GM18511 (cell line): ENCODE data around the gene GDPD5.

ENCODE experiments used
- ATAC-seq: cut with Tn5 transposase; IDR thresholded peaks from one replicate; pipeline ENCODE4 v1.9.1; 2021; ENCODE audit warnings: mild to moderate bottlenecking, moderate library complexity; ENCODE audit not compliant: unreplicated experiment

GDPD5 gene

DNA sequence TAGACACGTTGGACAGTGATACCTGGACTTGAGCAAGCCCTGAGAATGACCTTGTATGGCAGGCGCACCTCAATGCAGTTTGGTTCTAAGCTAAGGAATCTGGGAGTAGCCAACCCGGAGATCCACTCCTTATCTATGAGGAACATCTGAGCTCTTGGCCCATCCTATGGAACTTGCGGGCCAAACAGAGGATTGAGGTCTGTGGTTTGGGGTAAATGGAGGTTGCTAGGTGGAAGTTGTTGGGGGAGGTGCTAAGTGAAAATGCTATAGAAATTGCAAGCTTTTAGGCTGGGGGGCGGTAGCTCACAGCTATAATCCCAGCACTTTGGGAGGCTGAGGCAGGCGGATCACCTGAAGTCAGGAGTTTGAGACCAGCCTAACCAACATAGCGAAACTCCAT lies 8.9 kb downstream of the GDPD5 start:
- no peak for ATAC-seq

DNA sequence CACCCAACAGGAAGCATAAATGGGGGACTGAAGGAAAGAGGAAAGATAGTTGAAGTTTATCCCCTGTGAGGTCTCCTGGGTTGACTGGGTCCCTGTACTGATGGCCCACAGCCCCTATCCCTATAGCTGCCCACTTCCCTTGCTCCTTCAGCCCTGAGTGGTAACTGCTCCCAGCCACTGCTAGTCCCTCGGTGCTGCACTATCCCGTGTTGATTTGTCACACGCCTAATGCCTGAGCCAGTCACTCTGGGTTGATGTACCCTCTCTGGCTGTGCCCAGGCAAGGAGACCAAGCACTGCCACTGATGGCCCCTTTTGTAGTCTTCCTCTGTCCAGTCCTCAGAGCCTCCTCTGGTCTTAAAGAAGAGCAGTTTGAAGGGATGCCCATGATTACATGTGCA lies 9.6 kb downstream of the GDPD5 start:
- ATAC-seq = no peak

DNA sequence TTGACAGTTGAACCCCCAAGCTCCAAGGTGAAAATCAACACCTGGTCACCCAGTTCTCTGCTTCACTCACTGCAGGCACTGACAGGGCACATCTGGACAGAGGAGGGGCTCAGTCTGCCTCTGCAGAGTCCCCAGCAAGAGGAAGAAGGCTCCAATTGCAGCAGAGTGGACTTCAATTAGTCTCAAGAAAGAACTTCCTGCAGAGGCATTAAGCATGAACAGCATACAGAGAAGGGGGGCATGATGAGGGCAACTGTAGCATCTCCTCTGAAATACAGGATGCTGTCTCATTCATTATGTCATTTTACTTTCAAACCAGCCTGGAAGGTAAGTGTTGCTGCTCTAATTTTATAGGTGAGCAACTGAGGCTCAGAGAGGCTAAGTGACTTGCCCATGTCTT lies 11.1 kb downstream of the GDPD5 start:
- no peak for ATAC-seq

DNA sequence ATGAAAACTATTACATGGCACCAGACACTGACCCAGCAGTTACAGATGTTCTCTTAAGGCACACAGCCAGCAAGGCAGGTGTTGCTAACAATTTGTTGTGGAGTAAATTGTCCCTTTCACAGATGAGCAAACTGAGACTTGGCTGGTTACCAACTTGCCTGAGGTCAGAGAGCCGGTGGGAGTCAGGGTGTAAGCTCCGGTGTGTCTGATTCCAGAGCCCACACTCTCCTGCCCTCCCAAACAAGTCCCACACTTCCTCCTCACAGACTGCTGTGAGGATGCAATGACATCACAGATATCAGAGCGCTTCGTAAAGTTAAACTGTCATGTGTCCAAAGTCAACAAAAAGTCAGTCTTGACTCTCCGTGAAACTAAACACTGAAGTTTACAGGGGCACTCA lies 12.5 kb downstream of the GDPD5 start:
- ATAC-seq = no peak

DNA sequence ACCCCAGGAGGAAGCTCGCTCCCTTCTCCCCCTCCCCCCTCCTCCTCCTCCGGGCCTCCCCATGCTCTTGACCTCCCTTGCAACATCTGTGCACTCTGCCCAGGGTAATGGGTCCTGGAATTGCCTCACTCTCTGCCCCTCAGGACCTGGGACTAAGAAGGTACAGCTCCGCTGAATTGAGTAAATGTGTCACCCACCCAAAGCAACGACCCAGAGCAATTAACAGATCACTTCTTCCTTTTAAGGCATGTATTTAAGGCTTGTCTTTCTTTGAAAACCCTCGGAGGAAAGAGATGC lies 15.1 kb downstream of the GDPD5 start:
- no peak for ATAC-seq

DNA sequence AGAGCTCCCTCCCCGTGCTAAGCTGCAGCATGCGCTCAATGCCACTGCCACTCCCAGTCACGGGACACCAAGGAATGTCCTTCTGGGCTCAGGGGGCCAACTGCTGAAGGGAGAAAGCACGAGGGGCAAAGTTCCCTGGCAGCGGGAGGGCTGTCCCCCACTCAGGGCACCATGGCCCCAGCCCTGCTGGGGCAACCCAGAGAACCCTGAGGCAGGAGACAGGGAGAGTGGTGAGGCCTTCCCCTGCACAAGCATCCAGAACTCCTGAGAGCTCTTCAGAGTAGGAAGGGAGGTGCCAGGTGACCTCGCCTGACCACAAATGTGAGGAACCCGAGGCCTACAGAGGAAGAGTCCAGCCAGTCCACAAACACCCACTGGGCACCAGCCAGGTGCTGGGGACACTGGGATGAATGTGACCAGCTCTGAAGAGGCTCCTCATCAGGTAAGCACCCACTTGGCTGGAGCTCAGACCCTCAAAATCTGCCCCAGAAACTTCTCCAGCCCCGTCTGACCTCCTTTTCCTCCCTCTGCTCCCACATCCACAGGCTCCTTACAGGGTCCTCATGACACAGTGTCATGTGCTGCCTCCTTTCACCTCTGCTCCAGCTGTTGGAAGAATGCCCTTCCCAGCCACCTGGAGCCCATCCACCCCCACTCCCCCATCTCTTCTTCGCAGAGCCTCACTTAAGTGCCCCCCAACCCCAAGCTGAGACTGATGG lies 15.6 kb downstream of the GDPD5 start:
- no peak for ATAC-seq

DNA sequence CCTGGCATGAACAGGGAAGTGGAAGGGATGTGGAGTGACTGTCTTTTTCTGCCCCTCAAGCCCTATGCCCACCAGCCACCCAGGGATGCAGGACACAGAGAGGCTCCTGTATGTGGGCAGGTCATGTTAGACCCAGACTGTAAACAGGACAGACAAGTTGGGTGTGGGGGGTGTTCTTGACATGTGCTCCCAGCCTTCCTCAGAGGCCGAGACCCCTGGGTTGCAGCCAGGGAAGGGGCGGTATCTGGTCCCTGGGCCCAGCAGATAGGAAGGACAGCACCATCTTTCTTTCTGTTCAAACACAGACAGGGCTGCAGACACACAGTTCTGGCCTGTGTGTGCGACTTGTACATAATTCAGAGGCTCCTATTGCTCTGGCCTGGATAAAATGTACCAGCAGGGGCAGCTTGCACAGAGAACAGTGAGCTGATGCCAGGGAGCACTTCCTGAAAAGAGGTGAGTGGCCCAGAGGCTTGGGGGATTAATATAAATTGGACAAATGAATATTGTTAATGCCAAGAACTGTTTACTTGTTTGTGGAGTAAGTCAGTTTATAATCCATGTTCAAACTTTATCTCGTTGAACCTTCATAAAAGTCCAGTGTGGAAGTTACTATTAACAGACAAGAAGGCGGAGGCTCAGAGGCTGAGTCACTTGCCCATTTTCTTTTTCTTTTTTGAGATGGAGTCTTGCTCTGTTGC lies 16.6 kb downstream of the GDPD5 start:
- no peak for ATAC-seq

DNA sequence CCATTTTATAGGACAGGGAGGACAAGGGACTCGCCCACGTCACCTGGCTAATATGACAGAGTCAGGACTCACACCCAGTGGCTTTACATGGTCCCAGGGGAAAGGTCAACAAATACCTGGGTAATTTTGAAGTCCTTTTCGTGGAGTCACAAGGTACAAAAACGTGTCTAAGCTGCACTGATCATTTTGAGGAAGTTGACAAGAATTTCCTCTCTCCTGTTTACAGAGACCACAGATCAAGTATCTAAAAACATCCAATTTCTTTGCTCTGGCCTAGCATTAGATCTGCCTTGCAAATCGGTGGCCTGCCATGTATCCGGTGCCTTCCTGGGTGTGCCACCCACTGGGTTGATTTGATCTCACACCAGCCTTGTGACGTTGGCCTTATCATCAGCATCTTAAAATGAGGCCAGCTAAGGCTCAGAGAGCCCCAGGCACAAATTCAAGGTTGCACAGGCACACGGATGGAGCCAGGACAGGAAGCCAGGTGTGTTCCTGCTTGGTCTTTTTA lies 17.6 kb downstream of the GDPD5 start:
- ATAC-seq = peak; percentile 62

DNA sequence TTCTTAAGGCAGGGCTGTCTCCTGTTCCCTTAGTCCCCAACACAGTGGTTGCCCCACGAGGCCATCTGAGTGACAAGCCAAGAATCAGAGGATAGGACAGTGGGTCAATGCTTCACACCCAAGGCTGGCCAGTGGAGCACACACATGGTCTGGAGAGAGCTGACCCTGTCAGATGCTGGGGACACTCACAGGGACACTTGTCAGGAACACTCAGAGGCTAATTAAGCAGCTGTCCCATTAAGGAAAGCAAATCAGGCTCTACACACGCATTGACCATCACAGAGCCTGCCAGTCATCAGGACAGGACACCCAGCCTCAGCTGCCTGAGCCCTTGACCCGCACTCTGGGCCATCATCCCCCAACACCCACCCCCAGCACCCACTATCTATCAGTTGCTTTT lies 18.2 kb downstream of the GDPD5 start:
- ATAC-seq = no peak

DNA sequence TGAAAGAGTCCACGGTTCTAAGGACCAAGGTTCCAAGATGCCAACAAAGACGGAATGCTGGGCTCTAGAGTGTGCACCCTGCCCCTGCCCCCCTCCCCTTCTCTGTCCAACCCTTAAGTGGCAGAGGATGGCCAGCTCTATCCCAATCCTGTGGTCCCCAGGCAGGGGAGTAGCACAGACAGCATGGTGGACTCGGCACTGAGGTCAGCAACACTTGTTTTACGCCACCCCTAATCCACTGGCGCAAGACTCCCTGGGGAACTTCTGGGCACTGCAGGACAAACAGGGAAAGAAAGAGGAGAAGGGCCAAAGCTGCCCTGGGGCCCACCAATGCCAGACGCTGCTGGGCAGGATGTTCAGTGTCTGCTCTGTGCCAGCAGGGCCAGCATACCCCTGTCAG lies 18.9 kb downstream of the GDPD5 start:
- ATAC-seq = no peak

DNA sequence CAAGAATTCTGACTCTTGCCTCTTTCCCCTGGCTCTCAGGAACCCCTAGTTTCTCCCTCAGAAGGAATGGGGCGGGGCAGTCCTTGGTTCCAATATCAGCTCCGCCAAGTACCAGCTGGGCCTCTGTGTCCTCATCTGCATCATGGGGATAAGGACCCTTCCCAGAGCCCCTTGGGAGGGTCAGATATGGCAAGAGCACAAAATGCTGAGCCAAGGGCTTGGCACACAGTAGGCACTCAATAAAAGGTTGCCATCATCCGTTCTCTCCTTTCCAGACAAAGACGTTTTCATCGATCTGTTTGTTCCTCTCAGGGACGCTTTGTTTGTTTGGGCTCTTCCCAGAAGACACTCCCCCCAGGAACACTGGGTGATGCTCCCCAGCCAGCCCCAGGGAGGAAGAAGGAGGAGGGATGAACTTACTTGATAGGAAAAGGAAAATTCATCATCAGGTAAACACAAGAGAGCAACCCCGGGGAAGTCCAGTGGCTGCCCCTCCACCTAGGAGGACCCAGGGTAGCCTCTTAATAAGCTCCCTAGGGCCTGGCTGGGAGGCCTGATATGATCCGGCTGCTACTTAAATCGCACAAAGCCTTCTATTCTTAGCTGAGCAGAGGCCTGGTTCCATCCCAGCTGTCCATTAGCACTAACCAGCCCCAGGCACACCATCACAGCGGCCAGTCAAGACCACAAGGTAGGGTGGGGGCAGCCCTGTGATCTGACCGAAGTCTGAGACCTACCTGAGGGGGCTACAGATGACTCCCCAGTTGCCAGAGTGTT lies 19.6 kb downstream of the GDPD5 start:
- ATAC-seq = no peak

DNA sequence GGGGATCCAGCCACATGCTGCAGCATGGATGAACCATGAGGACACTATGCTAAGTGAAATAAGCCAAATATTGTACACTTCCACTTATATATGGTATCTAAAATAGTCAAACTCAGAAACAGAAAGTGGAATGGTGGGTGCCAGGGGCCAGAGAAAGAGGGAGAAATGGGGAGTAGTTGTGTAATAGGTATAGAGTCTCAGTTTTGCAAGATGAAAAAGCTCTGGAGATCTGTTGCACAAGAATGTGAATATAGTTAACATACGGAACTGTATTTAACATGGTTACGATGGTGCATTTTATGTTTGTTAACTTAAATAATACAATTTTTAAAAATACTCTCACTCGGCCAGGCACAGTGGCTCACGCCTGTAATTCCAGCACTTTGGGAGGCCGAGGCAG lies 21.2 kb downstream of the GDPD5 start:
- no peak for ATAC-seq

DNA sequence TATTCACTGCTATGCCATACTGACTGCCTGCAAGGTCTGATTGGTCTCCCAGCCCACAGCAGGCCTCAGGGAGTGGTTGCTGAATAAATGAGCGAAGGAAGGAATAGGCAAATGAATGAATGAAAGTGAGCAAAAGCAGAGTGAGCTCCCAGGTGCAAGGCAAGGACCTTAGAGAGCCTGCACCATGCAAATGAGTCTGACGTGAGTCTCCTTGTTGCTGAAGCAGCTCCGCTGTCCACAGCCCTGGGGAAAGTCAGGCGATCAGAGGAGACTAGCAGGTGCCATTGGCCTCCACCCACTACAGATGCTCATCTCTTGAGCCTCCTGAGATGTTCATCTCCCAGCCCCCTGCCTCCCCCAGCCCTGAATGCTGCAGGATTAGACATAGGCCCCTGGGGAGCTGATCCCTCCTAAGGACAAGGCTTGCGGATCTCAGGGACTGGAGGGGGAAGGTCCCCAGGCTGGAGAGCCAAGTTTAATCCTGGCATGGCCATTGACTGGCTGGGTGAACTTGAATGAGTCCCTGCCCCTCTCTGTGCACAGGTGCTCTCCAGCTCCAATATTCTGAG lies 22.1 kb downstream of the GDPD5 start:
- no peak for ATAC-seq

DNA sequence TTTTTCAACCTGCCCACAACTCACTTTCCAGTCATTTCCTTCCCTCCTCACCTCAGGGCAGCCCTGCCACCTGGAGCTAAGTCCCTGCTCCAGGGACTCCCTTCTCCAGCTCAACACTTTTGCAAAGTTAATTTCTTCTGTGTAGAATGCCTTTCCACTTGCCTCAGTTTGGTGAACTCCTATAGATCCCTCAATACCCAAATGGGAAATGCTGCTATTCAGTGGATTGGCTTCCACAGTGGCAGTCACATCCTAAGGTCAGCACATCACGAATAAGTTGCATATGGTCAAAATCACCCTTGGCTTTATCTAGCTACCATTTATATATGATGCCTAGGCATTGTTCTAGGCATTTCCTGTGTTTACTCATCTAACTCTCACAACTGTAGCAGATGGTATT lies 23.6 kb downstream of the GDPD5 start:
- ATAC-seq = no peak

DNA sequence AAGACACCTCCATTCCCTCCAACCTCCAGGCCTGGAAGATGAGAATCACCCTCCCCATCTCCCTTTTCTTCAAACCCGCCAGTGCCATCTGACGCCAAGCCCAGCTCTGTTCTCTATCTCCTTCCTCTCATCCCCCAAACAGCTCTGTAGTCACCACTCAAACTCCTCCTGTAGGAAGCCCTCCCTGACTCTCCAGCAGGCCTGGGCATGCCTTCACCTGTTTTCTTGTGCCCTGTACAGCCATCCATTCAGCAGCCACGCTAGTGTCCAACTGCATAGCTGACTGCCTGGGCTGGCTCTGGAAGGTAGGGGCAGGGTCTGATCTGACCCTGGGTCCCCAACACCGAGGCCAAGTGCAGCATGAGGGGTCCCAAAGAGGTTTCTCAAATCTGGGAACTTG lies 25.0 kb downstream of the GDPD5 start:
- no peak for ATAC-seq

DNA sequence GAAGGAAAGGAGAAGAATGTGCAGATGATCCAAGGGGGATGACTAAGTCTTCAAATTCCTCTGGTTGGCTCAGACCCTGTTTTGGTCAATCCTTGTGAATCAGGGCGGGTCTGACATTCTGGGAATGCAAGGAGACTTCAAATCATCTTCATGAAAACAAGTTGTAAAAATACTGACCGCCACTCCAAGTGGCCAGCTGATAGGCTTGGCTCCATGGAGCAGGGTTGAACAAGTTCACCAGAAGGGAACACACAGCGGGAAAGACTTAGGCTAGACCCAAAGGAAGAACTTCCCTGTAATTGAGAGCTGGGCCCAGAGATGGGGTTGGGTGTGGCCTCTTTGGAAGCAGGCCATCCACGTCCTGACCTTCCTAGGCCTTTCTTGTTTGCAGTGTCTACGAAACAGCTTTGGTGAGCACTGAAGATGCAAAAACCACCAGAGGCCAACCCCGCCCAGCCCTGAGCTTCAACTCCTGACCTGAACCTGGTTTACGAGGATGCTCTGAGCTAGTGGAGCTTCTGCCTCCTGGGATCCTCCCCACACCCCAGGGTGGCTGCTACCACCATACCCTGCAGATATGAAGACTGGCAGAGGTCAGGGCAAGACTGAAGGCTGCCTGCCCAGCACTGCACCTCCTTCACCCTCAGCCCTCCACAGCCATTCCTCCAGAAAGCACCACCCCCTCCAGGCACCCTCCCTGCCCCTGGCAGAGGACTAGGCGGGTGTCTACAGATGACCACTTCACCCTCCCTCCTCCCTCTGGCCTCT lies 26.1 kb downstream of the GDPD5 start:
- ATAC-seq = no peak

DNA sequence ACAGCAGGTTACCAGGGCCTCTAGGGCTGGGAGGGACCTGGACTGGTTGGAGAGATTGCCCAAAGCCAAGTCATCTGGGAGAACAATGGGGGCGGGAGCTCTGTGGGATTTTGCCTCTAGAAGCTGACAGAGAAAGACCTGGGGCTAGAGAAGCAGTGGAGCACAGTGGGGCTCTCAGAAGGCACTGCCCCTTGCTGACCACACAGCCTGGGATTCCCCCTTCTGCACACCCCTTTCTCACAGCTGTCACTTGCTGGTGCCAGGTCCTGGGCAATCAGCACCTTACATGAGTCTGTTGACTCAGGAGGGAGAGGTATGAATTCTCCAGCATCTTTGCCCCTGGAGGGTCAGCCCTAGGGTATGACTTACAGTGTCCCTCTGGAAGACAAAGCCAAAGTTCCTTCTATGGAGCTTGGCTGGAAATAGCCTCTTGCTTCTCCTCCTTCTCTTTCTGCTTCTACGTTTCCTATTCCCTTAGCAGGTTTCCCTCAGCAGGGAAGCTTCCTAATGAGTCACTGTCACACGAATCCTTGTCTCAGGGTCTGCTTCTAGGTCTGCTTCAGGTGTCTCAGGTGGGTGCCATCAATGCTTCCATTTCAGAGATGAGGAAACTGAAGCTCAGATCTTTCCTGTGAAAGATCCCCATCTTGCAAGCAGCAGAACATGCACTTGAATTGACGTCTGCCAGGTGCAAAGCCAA lies 27.0 kb downstream of the GDPD5 start:
- ATAC-seq = no peak

DNA sequence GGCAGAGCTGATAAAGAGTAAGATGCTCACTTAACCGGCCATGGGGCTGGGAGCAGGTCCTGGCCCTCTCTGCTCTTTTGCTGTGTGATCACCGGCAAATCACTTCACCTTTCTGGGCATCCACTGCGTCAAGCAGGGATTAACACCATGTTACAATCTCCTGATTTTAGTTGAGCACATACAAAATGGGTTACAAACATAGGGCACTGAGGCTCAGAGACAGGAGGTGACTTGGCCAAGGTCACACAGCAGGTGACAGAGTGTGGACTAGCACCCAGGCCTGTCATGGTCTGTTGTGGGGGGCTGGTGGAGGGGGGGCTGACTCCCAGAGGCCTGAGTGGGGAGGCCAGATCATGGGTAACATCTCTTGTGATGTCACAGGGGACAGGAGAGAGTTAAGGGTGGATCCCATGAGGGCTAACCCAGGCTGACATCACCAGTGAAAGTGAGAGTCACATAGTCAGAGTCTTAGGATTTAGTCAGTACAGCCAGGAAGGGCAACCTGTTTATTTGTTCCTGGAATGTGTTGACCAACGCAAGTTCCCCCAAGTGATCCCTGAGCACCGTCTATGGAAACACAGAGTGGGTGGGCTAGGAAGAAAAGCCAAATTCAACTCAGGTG lies 27.8 kb downstream of the GDPD5 start:
- no peak for ATAC-seq

DNA sequence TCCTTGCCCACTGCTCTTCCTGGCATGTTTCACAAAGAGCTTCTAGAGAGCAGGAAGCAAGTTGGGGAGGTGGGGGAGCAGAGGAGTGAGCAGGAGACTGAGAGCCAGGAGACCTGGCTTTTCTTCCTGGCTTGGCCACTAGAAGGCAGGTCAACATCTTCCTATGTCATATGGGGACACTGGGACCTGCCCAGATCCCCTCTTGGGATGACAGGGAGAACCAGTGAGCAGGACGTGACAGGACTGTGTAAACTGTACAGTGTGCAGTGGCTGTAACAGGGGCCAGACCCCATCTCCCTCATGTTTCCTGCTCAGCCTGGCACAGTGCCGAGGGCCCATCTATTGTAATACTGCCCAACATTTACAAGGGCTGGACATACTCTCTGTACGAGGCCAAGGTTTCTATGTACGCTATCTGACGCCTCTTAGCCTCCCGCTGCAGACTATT lies 29.4 kb downstream of the GDPD5 start:
- no peak for ATAC-seq
